SU-DHL-6 (cell line): ENCODE results near the gene ADCY5.

Experiments used
- CTCF ChIP-seq: fragments of 200-600 bp; sonication (generic); IDR thresholded peaks from one replicate; pipeline ENCODE4 v1.5.1; 2017; ENCODE audit warnings: antibody characterized with exemption, mild to moderate bottlenecking, low read length, moderate library complexity; ENCODE audit not compliant: insufficient read depth, poor library complexity, severe bottlenecking
- EZH2phosphoT487 ChIP-seq: fragments of 200-600 bp; sonication (generic), shearing (Covaris generic); conservative IDR thresholded peaks from 2 replicates; pipeline ENCODE4 v1.6.1; 2018; ENCODE audit warnings: mild to moderate bottlenecking, antibody characterized with exemption, low read length, moderate library complexity, mixed read lengths

GRCh38 chr3:123331651-123332050, 117.2 kb downstream of the ADCY5 start:
- TF ChIP-seq CTCF (no peak), EZH2phosphoT487 (no peak)
